Raji (cell line): ENCODE measurements around the gene NAA38.

ENCODE experiments used
- POLR2A ChIP-seq: IDR thresholded peaks from 2 replicates; pipeline ENCODE4 v1.6.1; 2011; ENCODE audit warnings: low read depth, low read length, control low read depth; ENCODE audit not compliant: insufficient read depth

The NAA38 gene

GRCh38 chr17:7841396-7841914 is 15.9 kb downstream of the NAA38 start:
- TF ChIP-seq POLR2A: peak; percentile 61

- no peak for TF ChIP-seq POLR2A
Measured at GRCh38 chr17:7840875-7841274, 16.5 kb downstream of the NAA38 start.

GRCh38 chr17:7840441-7840840 is 16.9 kb downstream of the NAA38 start:
- no peak for TF ChIP-seq POLR2A

- TF ChIP-seq POLR2A: no peak
Measured at GRCh38 chr17:7839876-7840261, 17.5 kb downstream of the NAA38 start.

GRCh38 chr17:7839190-7839875 is 18.0 kb downstream of the NAA38 start:
- no peak; the same call in 1 of the 2 replicates for TF ChIP-seq POLR2A

GRCh38 chr17:7838090-7839075 is 19.0 kb downstream of the NAA38 start:
- peak; percentile 53 for TF ChIP-seq POLR2A

GRCh38 chr17:7837408-7838088 is 19.8 kb downstream of the NAA38 start:
- peak; percentile 61; the same call in 1 of the 2 replicates for TF ChIP-seq POLR2A

GRCh38 chr17:7836596-7837407 is 20.6 kb downstream of the NAA38 start:
- TF ChIP-seq POLR2A: peak; percentile 50

GRCh38 chr17:7835814-7836595 is 21.4 kb downstream of the NAA38 start:
- peak; percentile 70; the same call in 1 of the 2 replicates for TF ChIP-seq POLR2A

GRCh38 chr17:7834957-7835813 is 22.2 kb downstream of the NAA38 start:
- peak; percentile 69; the same call in 1 of the 2 replicates for TF ChIP-seq POLR2A

GRCh38 chr17:7834542-7834956 is 22.8 kb downstream of the NAA38 start:
- TF ChIP-seq POLR2A: peak; percentile 32; the same call in 1 of the 2 replicates

- peak; percentile 34; the same call in 1 of the 2 replicates for TF ChIP-seq POLR2A
Measured at GRCh38 chr17:7833795-7834541, 23.4 kb downstream of the NAA38 start, which contains the start of gene KDM6B. Gene KDM6B, plus strand, starts transcription at chr17:7834217. Its CDS starts 11,338 bp downstream, at chr17:7845555.
